ENCODE data around the gene CBR1. TPM values are rescaled to one million over a fixed set of nuclear protein-coding genes. Genes with fewer than 3 reads are reported as not detected.

CBR1 gene
- total and polyA plus RNA-seq, 8 donors: 79.9 to 372 (median 155) TPM

- no peak for DNase-seq
- Histone ChIP-seq H3K27me3 (no peaks in the 10 kb centered on the region), H3K4me3 (no peak overlapping the region), H3K9me3 (no peaks in the 10 kb centered on the region), H3K36me3 (no peaks in the 10 kb centered on the region), H3K27ac (no peak overlapping the region), H3K4me1 (peaks cover 0 to 11% (median 2%) of the 10 kb centered on the region in 4 donors)
- intact Hi-C loops (cut with DNase I; ENCODE audit: low total_unique reads): no loop called here
- TF ChIP-seq CTCF (IDR thresholded peaks at IDR 0.05) (no peak), EP300 (IDR thresholded peaks at IDR 0.05) (no peak), POLR2A (IDR thresholded peaks at IDR 0.05) (no peak), POLR2AphosphoS5 (IDR thresholded peaks at IDR 0.05) (no peak)
- WGBS, 5 donors: 31 to 61% (median 38%) methylated on average over 3 of the region's 3 CpGs
Observed at GRCh38 chr21:36082237-36082664, 12.4 kb downstream of the CBR1 start.

- no peak overlapping the region for H3K27ac ChIP-seq
- H3K27me3 ChIP-seq: no peaks in the 10 kb centered on the region
- TF ChIP-seq POLR2AphosphoS5 (IDR thresholded peaks at IDR 0.05): no peak
- TF ChIP-seq POLR2A (IDR thresholded peaks at IDR 0.05): no peak
- intact Hi-C loops (cut with DNase I; ENCODE audit: low total_unique reads): no loop called here
- H3K4me1 ChIP-seq: no peaks in the 10 kb centered on the region
- WGBS, 5 donors: 62 to 70% (median 68%) methylated on average over 6 of the region's 6 CpGs
- H3K36me3 ChIP-seq: no peaks in the 10 kb centered on the region
- no peak for DNase-seq
- H3K4me3 ChIP-seq: no peak overlapping the region
- H3K9me3 ChIP-seq: no peaks in the 10 kb centered on the region
Observed at GRCh38 chr21:36087362-36088138, 17.7 kb downstream of the CBR1 start.

- Histone ChIP-seq H3K36me3 (no peaks in the 10 kb centered on the region), H3K4me3 (no peak overlapping the region), H3K27me3 (no peaks in the 10 kb centered on the region), H3K27ac (no peak overlapping the region), H3K4me1 (no peaks in the 10 kb centered on the region), H3K9me3 (peaks cover 0 to 17% (median 8%) of the 10 kb centered on the region in 4 donors)
- 75 to 95% (median 93%) methylated on average over 3 of the region's 3 CpGs for WGBS, 5 donors
- intact Hi-C loops (cut with DNase I; ENCODE audit: low total_unique reads): no loop called here
- TF ChIP-seq CTCF (IDR thresholded peaks at IDR 0.05) (no peak), EP300 (IDR thresholded peaks at IDR 0.05) (no peak), POLR2A (IDR thresholded peaks at IDR 0.05) (no peak), POLR2AphosphoS5 (IDR thresholded peaks at IDR 0.05) (no peak)
- DNase-seq: no peak
Observed at GRCh38 chr21:36089946-36090345, 20.1 kb downstream of the CBR1 start.

GRCh38 chr21:36092681-36093080, 22.9 kb downstream of the CBR1 start:
- TF ChIP-seq EP300 (IDR thresholded peaks at IDR 0.05): no peak
- TF ChIP-seq POLR2A (IDR thresholded peaks at IDR 0.05): no peak
- no peak for TF ChIP-seq POLR2AphosphoS5 (IDR thresholded peaks at IDR 0.05)
- TF ChIP-seq CTCF (IDR thresholded peaks at IDR 0.05): no peak
- Histone ChIP-seq H3K36me3 (no peaks in the 10 kb centered on the region), H3K27ac (no peak overlapping the region), H3K9me3 (peaks cover 0 to 17% (median 8%) of the 10 kb centered on the region in 4 donors), H3K4me1 (no peaks in the 10 kb centered on the region), H3K4me3 (no peak overlapping the region), H3K27me3 (no peaks in the 10 kb centered on the region)
- intact Hi-C loops (cut with DNase I; ENCODE audit: low total_unique reads): no loop called here
- DNase-seq: no peak

GRCh38 chr21:36093512-36093911, 23.7 kb downstream of the CBR1 start:
- DNase-seq: no peak
- 82 to 97% (median 91%) methylated on average over 1 of the region's 1 CpG for WGBS, 5 donors

More at GRCh38 chr21:36093512-36093911, 23.7 kb downstream of the CBR1 start:
- intact Hi-C loops (cut with DNase I; ENCODE audit: low total_unique reads): no loop called here
- peaks cover 0 to 17% (median 8%) of the 10 kb centered on the region in 4 donors for H3K9me3 ChIP-seq
- H3K4me3 ChIP-seq: no peak overlapping the region
- TF ChIP-seq POLR2A (IDR thresholded peaks at IDR 0.05) (no peak), CTCF (IDR thresholded peaks at IDR 0.05) (no peak), POLR2AphosphoS5 (IDR thresholded peaks at IDR 0.05) (no peak), EP300 (IDR thresholded peaks at IDR 0.05) (no peak)
- H3K4me1 ChIP-seq: no peaks in the 10 kb centered on the region
- no peak overlapping the region for H3K27ac ChIP-seq
- H3K27me3 ChIP-seq: no peaks in the 10 kb centered on the region
- no peaks in the 10 kb centered on the region for H3K36me3 ChIP-seq

All from stomach (tissue), 9 donors.